Glutamatergic neuron (in vitro differentiated cells): ENCODE results near the gene INPP4B. TPM values are rescaled to one million over a fixed set of nuclear protein-coding genes. Genes with fewer than 3 reads are reported as not detected.

Experiments used
- DNase-seq: peaks from one replicate; pipeline ENCODE4 v3.0.0; 2022
- H3K27ac Mint-ChIP-seq: one replicate; pipeline ENCODE4 v1.8.0; 2020; ENCODE audit warnings: mild to moderate bottlenecking, mixed read lengths, inconsistent platforms; ENCODE audit not compliant: unreplicated experiment
- H3K27me3 Mint-ChIP-seq: one replicate; pipeline ENCODE4 v1.8.0; 2020; ENCODE audit warnings: mild to moderate bottlenecking, moderate library complexity, mixed read lengths, inconsistent platforms; ENCODE audit not compliant: unreplicated experiment
- H3K36me3 Mint-ChIP-seq: one replicate; pipeline ENCODE4 v1.8.0; 2020; ENCODE audit warnings: mild to moderate bottlenecking, mixed read lengths, inconsistent platforms; ENCODE audit not compliant: unreplicated experiment
- H3K4me1 Mint-ChIP-seq: one replicate; pipeline ENCODE4 v1.8.0; 2020; ENCODE audit warnings: mild to moderate bottlenecking, low read depth, mixed read lengths, inconsistent platforms; ENCODE audit not compliant: unreplicated experiment
- H3K4me3 Mint-ChIP-seq: one replicate; pipeline ENCODE4 v1.8.0; 2020; ENCODE audit warnings: mild to moderate bottlenecking, mixed read lengths, inconsistent platforms; ENCODE audit not compliant: unreplicated experiment
- H3K9me3 Mint-ChIP-seq: one replicate; pipeline ENCODE4 v1.8.0; 2020; ENCODE audit warnings: mild to moderate bottlenecking, moderate library complexity, mixed read lengths, inconsistent platforms; ENCODE audit not compliant: unreplicated experiment
- total RNA-seq: library from RNA; stranded (reverse); fragmentation: NEBNext Ultra II Directional; extraction: Animal tissue kit (Norgen Biotek cat#: 25700); gene quantifications from one replicate; pipeline ENCODE4 v1.2.1, GENCODE V29; 2021; ENCODE audit not compliant: unreplicated experiment
- TF ChIP-seq, protein P1 (sequence below): fragments of 200-600 bp; sonication (generic); IDR thresholded peaks from one replicate; pipeline ENCODE4 v1.5.0; 2021; ENCODE audit not compliant: partially characterized antibody, unreplicated experiment

INPP4B gene
- total RNA-seq, 1 donor from 2014 or later: 2.4 TPM

DNA sequence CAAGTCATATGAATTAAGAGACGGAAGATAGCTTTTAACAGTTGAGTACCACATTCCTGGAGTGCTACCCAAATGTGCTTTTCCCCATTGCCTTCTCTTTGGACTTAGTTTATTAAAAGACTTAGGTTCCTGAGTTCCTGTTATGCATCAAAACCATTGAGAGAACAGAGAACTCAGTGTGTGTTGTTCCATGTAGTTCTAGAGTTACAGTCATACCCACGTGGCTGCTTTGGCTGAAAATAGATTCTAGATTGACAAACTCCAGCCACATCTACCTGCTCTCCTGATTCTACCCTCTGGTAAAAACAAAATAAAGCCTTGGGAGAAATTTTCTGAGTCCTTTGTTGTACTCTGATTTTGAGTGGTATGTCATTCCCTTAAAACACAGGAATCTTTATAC is 824.3 kb downstream of the INPP4B start:
- Mint-ChIP-seq H3K4me1 (no peaks in the 10 kb centered on the region), H3K4me3 (no peak overlapping the region), H3K9me3 (no peaks in the 10 kb centered on the region), H3K27me3 (no peaks in the 10 kb centered on the region), H3K27ac (no peak overlapping the region), H3K36me3 (no peaks in the 10 kb centered on the region)
- no peak for DNase-seq
- TF ChIP-seq, protein P1, sequence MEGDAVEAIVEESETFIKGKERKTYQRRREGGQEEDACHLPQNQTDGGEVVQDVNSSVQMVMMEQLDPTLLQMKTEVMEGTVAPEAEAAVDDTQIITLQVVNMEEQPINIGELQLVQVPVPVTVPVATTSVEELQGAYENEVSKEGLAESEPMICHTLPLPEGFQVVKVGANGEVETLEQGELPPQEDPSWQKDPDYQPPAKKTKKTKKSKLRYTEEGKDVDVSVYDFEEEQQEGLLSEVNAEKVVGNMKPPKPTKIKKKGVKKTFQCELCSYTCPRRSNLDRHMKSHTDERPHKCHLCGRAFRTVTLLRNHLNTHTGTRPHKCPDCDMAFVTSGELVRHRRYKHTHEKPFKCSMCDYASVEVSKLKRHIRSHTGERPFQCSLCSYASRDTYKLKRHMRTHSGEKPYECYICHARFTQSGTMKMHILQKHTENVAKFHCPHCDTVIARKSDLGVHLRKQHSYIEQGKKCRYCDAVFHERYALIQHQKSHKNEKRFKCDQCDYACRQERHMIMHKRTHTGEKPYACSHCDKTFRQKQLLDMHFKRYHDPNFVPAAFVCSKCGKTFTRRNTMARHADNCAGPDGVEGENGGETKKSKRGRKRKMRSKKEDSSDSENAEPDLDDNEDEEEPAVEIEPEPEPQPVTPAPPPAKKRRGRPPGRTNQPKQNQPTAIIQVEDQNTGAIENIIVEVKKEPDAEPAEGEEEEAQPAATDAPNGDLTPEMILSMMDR: no peak

DNA sequence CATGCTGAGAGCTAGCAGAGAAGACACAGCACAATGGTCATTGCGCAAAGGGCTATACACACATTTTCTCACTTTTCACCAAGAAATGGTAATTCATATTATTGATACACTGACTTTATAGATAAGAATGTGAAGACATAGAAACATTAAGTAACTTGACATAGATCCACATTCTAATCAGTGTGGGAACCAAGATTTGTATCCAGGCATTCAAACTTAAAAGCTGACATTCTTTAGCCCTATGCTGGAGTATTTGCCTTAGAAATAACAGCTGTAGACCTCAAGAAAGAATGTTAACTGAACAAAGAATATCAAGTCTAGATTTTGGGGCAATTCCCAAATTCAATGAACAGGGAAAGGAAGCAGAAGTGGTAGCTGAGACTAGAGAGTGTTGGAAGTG is 824.9 kb downstream of the INPP4B start:
- DNase-seq: no peak
- Mint-ChIP-seq H3K4me3 (no peak overlapping the region), H3K4me1 (no peaks in the 10 kb centered on the region), H3K27me3 (no peaks in the 10 kb centered on the region), H3K27ac (no peak overlapping the region), H3K36me3 (no peaks in the 10 kb centered on the region), H3K9me3 (peaks cover 1% of the 10 kb centered on the region)
- TF ChIP-seq, protein P1: no peak

DNA sequence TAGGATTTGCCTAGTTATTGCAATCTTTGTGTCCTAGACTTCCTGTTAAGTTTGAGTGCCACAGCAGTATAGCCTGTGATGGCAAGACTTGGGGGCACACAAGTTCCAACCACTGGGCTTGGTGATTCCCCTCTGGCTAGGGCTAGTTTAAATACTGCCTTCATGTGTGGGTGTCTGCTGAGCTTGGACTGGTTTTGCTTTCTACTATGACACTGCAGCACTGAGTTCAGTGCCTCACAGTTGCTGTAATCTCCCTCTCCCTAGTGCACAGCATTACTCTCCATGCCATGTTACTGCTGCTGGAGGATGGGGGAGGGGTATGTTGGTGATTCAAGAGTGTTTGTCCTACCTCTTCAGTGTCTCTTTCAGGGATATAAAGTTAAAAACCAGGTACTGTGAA is 830.1 kb downstream of the INPP4B start:
- Mint-ChIP-seq H3K27ac (no peak overlapping the region), H3K27me3 (no peaks in the 10 kb centered on the region), H3K4me1 (no peaks in the 10 kb centered on the region), H3K36me3 (no peaks in the 10 kb centered on the region), H3K4me3 (no peak overlapping the region), H3K9me3 (peaks cover 1% of the 10 kb centered on the region)
- TF ChIP-seq, protein P1: no peak
- DNase-seq: no peak

GRCh38 chr4:142009751-142010150 is 836.4 kb downstream of the INPP4B start:
- H3K9me3 Mint-ChIP-seq: no peaks in the 10 kb centered on the region
- H3K27ac Mint-ChIP-seq: no peak overlapping the region
- no peaks in the 10 kb centered on the region for H3K27me3 Mint-ChIP-seq
- no peaks in the 10 kb centered on the region for H3K4me1 Mint-ChIP-seq
- H3K36me3 Mint-ChIP-seq: no peaks in the 10 kb centered on the region
- H3K4me3 Mint-ChIP-seq: no peak overlapping the region
- TF ChIP-seq, protein P1: no peak
- DNase-seq: no peak

DNA sequence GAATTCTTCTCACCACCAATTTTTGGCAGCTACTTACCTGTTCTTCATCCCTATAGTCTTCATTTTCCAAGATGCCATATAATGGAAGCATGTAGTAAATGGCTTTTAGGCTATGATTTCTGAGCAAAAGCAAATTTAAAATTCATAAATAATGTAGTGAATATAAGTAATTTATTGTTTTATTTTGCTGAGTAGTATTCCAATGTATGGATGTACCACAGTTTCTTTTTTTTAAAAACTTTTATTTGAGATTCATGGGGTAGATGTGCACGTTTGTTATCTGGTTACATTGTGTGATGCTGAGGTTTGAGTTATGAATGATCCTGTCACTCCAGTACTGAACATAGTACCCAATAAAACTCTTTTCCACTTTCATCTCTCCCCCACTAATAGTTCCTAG is 840.6 kb downstream of the INPP4B start:
- TF ChIP-seq, protein P1: no peak
- H3K27me3 Mint-ChIP-seq: no peaks in the 10 kb centered on the region
- H3K4me1 Mint-ChIP-seq: no peaks in the 10 kb centered on the region
- H3K4me3 Mint-ChIP-seq: no peak overlapping the region
- H3K9me3 Mint-ChIP-seq: no peaks in the 10 kb centered on the region
- DNase-seq: no peak
- no peak overlapping the region for H3K27ac Mint-ChIP-seq
- H3K36me3 Mint-ChIP-seq: no peaks in the 10 kb centered on the region
